HCT116 (cell line): ENCODE measurements around the gene TMEM120A.

ENCODE experiments used
- CEBPB ChIP-seq: IDR thresholded peaks from 2 replicates; pipeline ENCODE4 v1.6.1; 2012; ENCODE audit warnings: low read depth
- CTCF ChIP-seq, 3 experiments: fragments of 200-600 bp in 1 of 3; sonication (generic) in 1 of 3; IDR thresholded peaks in 2 of 3; conservative IDR thresholded peaks in 1 of 3; 2 replicates each; pipeline ENCODE4 v1.5.1; 2012 to 2017; ENCODE audit warnings: low read depth in 2 of 3, low read length in 2 of 3, antibody characterized with exemption in 1 of 3, borderline replicate concordance in 1 of 3, control low read depth in 1 of 3, mild to moderate bottlenecking in 1 of 3, mixed read lengths in 1 of 3, mixed run types in 1 of 3, moderate library complexity in 1 of 3; ENCODE audit not compliant: insufficient read depth in 1 of 3
- ELF1 ChIP-seq: IDR thresholded peaks from 2 replicates; pipeline ENCODE4 v1.6.1; 2012; ENCODE audit warnings: low read depth, borderline replicate concordance
- EZH2 ChIP-seq: fragments of 200-600 bp; sonication (generic); IDR thresholded peaks from 2 replicates; pipeline ENCODE4 v1.6.1; 2017; ENCODE audit warnings: antibody characterized with exemption, mixed run types
- EZH2phosphoT487 ChIP-seq: fragments of 200-600 bp; IDR thresholded peaks from 2 replicates; pipeline ENCODE4 v1.6.1; 2018; ENCODE audit warnings: antibody characterized with exemption, borderline replicate concordance
- POLR2A ChIP-seq: IDR thresholded peaks from 2 replicates; pipeline ENCODE4 v1.7.0; 2011; ENCODE audit warnings: borderline replicate concordance; ENCODE audit not compliant: insufficient read depth, insufficient read length; ENCODE audit errors: extremely low read depth
- POLR2AphosphoS5 ChIP-seq: IDR thresholded peaks from 2 replicates; pipeline ENCODE4 v1.6.1; 2011; ENCODE audit warnings: mild to moderate bottlenecking, low read depth, low read length, moderate library complexity
- REST ChIP-seq: IDR thresholded peaks from 2 replicates; pipeline ENCODE4 v1.6.1; 2012; ENCODE audit warnings: low read depth
- SIN3A ChIP-seq: IDR thresholded peaks from 2 replicates; pipeline ENCODE4 v1.6.1; 2012; ENCODE audit warnings: low read depth
- YY1 ChIP-seq: IDR thresholded peaks from 2 replicates; pipeline ENCODE4 v1.6.1; 2011; ENCODE audit warnings: low read length, low read depth, moderate library complexity, mild to moderate bottlenecking; ENCODE audit not compliant: insufficient replicate concordance; ENCODE audit errors: extremely low read depth
- ZBTB33 ChIP-seq: IDR thresholded peaks from 2 replicates; pipeline ENCODE4 v1.6.1; 2011; ENCODE audit warnings: mild to moderate bottlenecking, low read length, moderate library complexity; ENCODE audit not compliant: insufficient replicate concordance; ENCODE audit errors: extremely low read depth
- ZNF274 ChIP-seq: fragments of 200-500 bp; sonication (Bioruptor generic); IDR thresholded peaks from 2 replicates; pipeline ENCODE4 v1.6.1; 2014; ENCODE audit warnings: mild to moderate bottlenecking, low read depth, low read length, inconsistent platforms

- TF ChIP-seq POLR2AphosphoS5 (peak; percentile 31; the same call in 1 of the 2 replicates), EZH2phosphoT487 (no peak), CTCF (IDR thresholded peaks at IDR 0.05 in 2 of 3, conservative IDR thresholded peaks at IDR 0.05 in 1 of 3; ENCODE audit: borderline replicate concordance in 1 of 3, insufficient read depth in 1 of 3, low read depth in 2 of 3, low read length in 2 of 3) (no peak), CEBPB (peak; percentile 85), YY1 (no peak), EZH2 (no peak), POLR2A (no peak), ZNF274 (no peak), REST (no peak), ELF1 (no peak), SIN3A (no peak), ZBTB33 (no peak)
Measured at GRCh38 chr7:75937958-75938786, 56.2 kb downstream of the TMEM120A start.
